Right lobe of liver (tissue), 6 donors: ENCODE results near the gene WDR1. TPM values are rescaled to one million over a fixed set of nuclear protein-coding genes. Genes with fewer than 3 reads are reported as not detected.

Experiments used
- ATAC-seq, 4 donors: fragments of 200-7000 bp; cut with Tn5 transposase; one replicate each; pipeline ENCODE4 v1.9.1; 2020; ENCODE audit warnings: mild to moderate bottlenecking in 4 of 4, moderate library complexity in 4 of 4
- DNase-seq, 3 donors: peaks; one replicate each; pipeline ENCODE4 v3.0.0-alpha.2; 2020
- H3K27ac ChIP-seq, 3 donors: fragments of 200-600 bp; one replicate each; pipeline ENCODE4 v1.8.0; 2022
- H3K27me3 ChIP-seq, 2 donors: fragments of 200-600 bp; one replicate each; pipeline ENCODE4 v1.8.0; 2022
- H3K36me3 ChIP-seq, 4 donors: fragments of 200-600 bp; sonication (generic) in 1 of 4; one replicate each; pipeline versions ENCODE4 v1.5.1 to v1.8.0; 2017 to 2022; ENCODE audit warnings: control low read depth in 1 of 4
- H3K4me1 ChIP-seq, 4 donors: fragments of 200-600 bp; sonication (generic) in 1 of 4; one replicate each; pipeline versions ENCODE4 v1.5.1 to v1.8.0; 2017 to 2022; ENCODE audit warnings: control low read depth in 1 of 4
- H3K4me3 ChIP-seq, 3 donors: fragments of 200-600 bp; one replicate each; pipeline ENCODE4 v1.8.0; 2022
- H3K9me3 ChIP-seq, 4 donors: fragments of 200-600 bp; sonication (generic) in 1 of 4; one replicate each; pipeline versions ENCODE4 v1.5.1 to v1.8.0; 2017 to 2022; ENCODE audit warnings: control low read depth in 1 of 4
- CTCF ChIP-seq, 4 donors: fragments of 200-600 bp in 3 of 4; fragments of 450-650 bp in 1 of 4; IDR thresholded peaks; one replicate each; pipeline versions ENCODE4 v1.5.1 to v1.8.0; 2016 to 2022; ENCODE audit warnings: antibody characterized with exemption in 4 of 4, mild to moderate bottlenecking in 2 of 4
- POLR2A ChIP-seq: fragments of 450-650 bp; IDR thresholded peaks from one replicate; pipeline ENCODE4 v1.6.1; 2017; ENCODE audit warnings: antibody characterized with exemption, mild to moderate bottlenecking
- WGBS: methylation state at CpG from one replicate; pipeline ENCODE4 v1.1.6; 2018; ENCODE audit warnings: low coverage, low lambda C conversion rate; ENCODE audit not compliant: insufficient coverage; ENCODE audit errors: missing lambda C conversion rate; 5-methylcytosine and 5-hydroxymethylcytosine counted together
- intact Hi-C, 2 donors: fragments of 100-400 bp; cut with DNase I; formaldehyde crosslinking; loops; one replicate each; pipeline versions ENCODE4 v1.11.2 to v1.14.1; 2022
- total RNA-seq, 6 experiments: library from RNA; depleted of rRNA in 2 of 6; stranded (reverse); fragments of >200 nt in 2 of 6; fragmentation: NEBNext Ultra II Directional in 3 of 6; extraction: Animal tissue kit (Norgen Biotek cat#: 25700) in 3 of 6; gene quantifications; one replicate each; pipeline versions ENCODE4 v1.1.0 to v1.2.4, GENCODE V29; 2016 to 2023
- donor health status: DM: no; HTN: yes; CAD: no.
- donor health status: DM: no; HTN: no; CAD: no.
- donor health status: DM: no; HTN: no; CAD: no.
- donor health status: DM: no; HTN: yes; CAD: no.
- donor health status: DM: no; HTN: yes; CAD: no.

WDR1 gene
- total RNA-seq, 6 experiments from 2014 or later, result 65.1 to 149 (median 76.4) TPM

GRCh38 chr4:10124167-10124930, 7.8 kb upstream of the WDR1 start:
- WGBS, result 67% methylated on average over 10 of the region's 13 CpGs
- DNase-seq, result no peak
- intact Hi-C loops, result no loop called here

DNA sequence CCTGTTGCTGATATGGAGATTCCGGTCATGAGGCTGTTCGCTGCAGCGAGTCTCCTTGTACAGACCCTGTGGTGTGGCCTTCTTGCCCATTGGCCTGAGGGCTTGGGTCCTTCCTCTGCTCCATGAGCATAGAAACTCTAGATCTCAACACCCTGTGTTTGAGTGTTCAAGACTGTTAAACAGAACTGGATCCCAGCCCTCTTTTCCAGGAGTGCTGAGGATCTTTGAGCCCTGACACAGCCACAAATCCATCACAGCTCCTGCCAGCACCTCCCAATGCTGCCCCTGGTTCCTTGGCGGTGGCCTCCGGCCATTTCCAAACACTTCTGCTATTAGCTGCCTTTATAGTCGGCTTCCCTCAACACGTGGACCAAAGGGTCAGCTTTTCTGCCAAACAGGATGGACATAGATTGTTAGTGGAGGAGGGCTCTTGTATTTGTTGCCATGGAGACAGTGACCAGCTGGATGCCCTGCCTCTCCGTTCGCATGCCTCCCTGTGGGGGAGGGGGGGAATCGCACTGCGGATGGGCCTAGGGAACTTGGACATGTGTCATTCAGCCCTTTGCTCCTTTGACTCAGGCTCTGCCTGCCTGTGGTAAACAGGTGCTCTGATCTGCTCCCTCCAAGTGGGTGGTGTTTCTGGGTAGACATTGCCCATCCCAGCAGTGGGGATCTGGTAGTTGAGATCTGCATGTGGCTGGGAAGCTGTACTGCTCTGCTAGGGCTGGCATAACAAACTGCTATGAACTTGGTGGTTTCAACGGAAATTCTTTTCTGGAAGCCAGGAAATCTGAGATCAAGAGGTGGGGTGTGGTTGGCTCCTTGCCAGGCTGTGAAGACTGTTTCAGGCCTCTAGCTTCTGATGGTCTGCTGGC, 6.9 kb upstream of the WDR1 start:
- 18% methylated on average over 4 of the region's 12 CpGs for WGBS

More at GRCh38 chr4:10124167-10124930, 7.8 kb upstream of the WDR1 start:
- no peak overlapping the region for H3K4me3 ChIP-seq
- no peaks in the 10 kb centered on the region for H3K27me3 ChIP-seq
- H3K9me3 ChIP-seq, result no peaks in the 10 kb centered on the region
- H3K27ac ChIP-seq, result no peak overlapping the region
- peak in 2 of 4 donors; percentile 10 to 21 for ATAC-seq
- peaks cover 0 to 13% (median 0%) of the 10 kb centered on the region in 4 donors for H3K4me1 ChIP-seq
- TF ChIP-seq CTCF (IDR thresholded peaks at IDR 0.05), result no peak
- TF ChIP-seq POLR2A, result no peak
- H3K36me3 ChIP-seq, result no peaks in the 10 kb centered on the region

GRCh38 chr4:10122236-10122932, 5.8 kb upstream of the WDR1 start:
- TF ChIP-seq CTCF (IDR thresholded peaks at IDR 0.05), result no peak
- no peak for TF ChIP-seq POLR2A
- Histone ChIP-seq H3K36me3 (no peaks in the 10 kb centered on the region), H3K4me1 (peaks cover 0 to 15% (median 0%) of the 10 kb centered on the region in 4 donors), H3K27ac (peak overlapping the region in 1 of 3 donors; percentile 62), H3K9me3 (no peaks in the 10 kb centered on the region), H3K27me3 (no peaks in the 10 kb centered on the region), H3K4me3 (no peak overlapping the region)
- no peak for DNase-seq
- ATAC-seq, result no peak
- intact Hi-C loops, result no loop called here
- 75% methylated on average over 12 of the region's 12 CpGs for WGBS

More for the DNA sequence above, 6.9 kb upstream of the WDR1 start:
- ATAC-seq (peak; percentile 15 to 46 (median 30)), DNase-seq (no peak)
- TF ChIP-seq CTCF (IDR thresholded peaks at IDR 0.05) (no peak), POLR2A (no peak)
- Histone ChIP-seq H3K27me3 (no peaks in the 10 kb centered on the region), H3K36me3 (no peaks in the 10 kb centered on the region), H3K4me1 (peaks cover 0 to 13% (median 0%) of the 10 kb centered on the region in 4 donors), H3K9me3 (no peaks in the 10 kb centered on the region), H3K4me3 (no peak overlapping the region), H3K27ac (no peak overlapping the region)
- intact Hi-C loops, result no loop called here

- 45% methylated on average over 7 of the region's 10 CpGs for WGBS
- Histone ChIP-seq H3K27ac (peak overlapping the region in 1 of 3 donors; percentile 62), H3K9me3 (no peaks in the 10 kb centered on the region), H3K4me1 (peaks cover 0 to 17% (median 0%) of the 10 kb centered on the region in 4 donors), H3K27me3 (no peaks in the 10 kb centered on the region), H3K36me3 (no peaks in the 10 kb centered on the region), H3K4me3 (no peak overlapping the region)
- TF ChIP-seq POLR2A, result no peak
- no peak for TF ChIP-seq CTCF (IDR thresholded peaks at IDR 0.05)
- ATAC-seq, result peak in 3 of 4 donors; percentile 15 to 68 (median 25)
- intact Hi-C loops, result no loop called here
- peak in 1 of 3 donors; percentile 59 for DNase-seq
Measured at GRCh38 chr4:10121568-10122208, 5.1 kb upstream of the WDR1 start.
